WTC11 (cell line): ENCODE data around the gene SLCO1C1.

ENCODE experiments used
- ATF2 ChIP-seq: sonication (generic); formaldehyde crosslinking; IDR thresholded peaks from 2 replicates; pipeline ENCODE4 v1.8.1; 2022; ENCODE audit warnings: low read depth, missing genetic modification reagents, borderline replicate concordance
- ATF3 ChIP-seq: sonication (generic); formaldehyde crosslinking; conservative IDR thresholded peaks from 2 replicates; pipeline ENCODE4 v1.8.1; 2022; ENCODE audit warnings: mild to moderate bottlenecking, missing genetic modification reagents
- CREM ChIP-seq: sonication (generic); formaldehyde crosslinking; IDR thresholded peaks from 2 replicates; pipeline ENCODE4 v1.8.1; 2022; ENCODE audit warnings: mild to moderate bottlenecking, missing genetic modification reagents, moderate library complexity
- CTCF ChIP-seq: fragments of 200-600 bp; IDR thresholded peaks from 2 replicates; pipeline ENCODE4 v1.8.0; 2022; ENCODE audit warnings: antibody characterized with exemption
- FOXP1 ChIP-seq: sonication (generic); formaldehyde crosslinking; IDR thresholded peaks from 2 replicates; pipeline ENCODE4 v1.8.0; 2022; ENCODE audit warnings: missing genetic modification reagents, mild to moderate bottlenecking, moderate library complexity, borderline replicate concordance
- IRF2 ChIP-seq: sonication (generic); formaldehyde crosslinking; IDR thresholded peaks from 2 replicates; pipeline ENCODE4 v1.8.0; 2022; ENCODE audit warnings: low read depth, missing genetic modification reagents, borderline replicate concordance
- JUN ChIP-seq: sonication (generic); formaldehyde crosslinking; IDR thresholded peaks from 2 replicates; pipeline ENCODE4 v1.8.0; 2023; ENCODE audit warnings: mild to moderate bottlenecking, missing genetic modification reagents
- ZNF138 ChIP-seq: sonication (generic); formaldehyde crosslinking; conservative IDR thresholded peaks from 2 replicates; pipeline ENCODE4 v1.8.1; 2022; ENCODE audit warnings: mild to moderate bottlenecking, moderate library complexity, missing genetic modification reagents
- ZNF263 ChIP-seq: sonication (generic); formaldehyde crosslinking; IDR thresholded peaks from 2 replicates; pipeline ENCODE4 v1.8.1; 2022; ENCODE audit warnings: low read depth, mild to moderate bottlenecking, moderate library complexity, missing genetic modification reagents

- TF ChIP-seq CTCF, result no peak
- TF ChIP-seq ATF2 (CRISPR knock-in tag), result no peak
- no peak for TF ChIP-seq JUN
- TF ChIP-seq ZNF138 (CRISPR knock-in tag), result no peak
- no peak for TF ChIP-seq IRF2 (CRISPR knock-in tag)
- TF ChIP-seq CREM (CRISPR knock-in tag), result no peak
- TF ChIP-seq ATF3 (CRISPR knock-in tag), result no peak
- no peak for TF ChIP-seq FOXP1 (CRISPR knock-in tag)
- no peak for TF ChIP-seq ZNF263
Observed at GRCh38 chr12:20646239-20646827, 48.8 kb upstream of the SLCO1C1 start.
